Dermis microvascular lymphatic vessel endothelial cell (primary cell): ENCODE measurements around the gene TNFRSF13B. TPM values are rescaled to one million over a fixed set of nuclear protein-coding genes. Genes with fewer than 3 reads are reported as not detected.
"Not testable (repeated sequence)": the region's sequence is repeated elsewhere in the genome, so short reads cannot be mapped to it uniquely, and the experiment has no call there.

ENCODE experiments used
- DNase-seq, 2 donors: peaks; one replicate each; pipeline versions ENCODE4 v3.0.0 to v3.0.0-alpha.2; 2010; ENCODE audit warnings: low read depth in 2 of 2
- total RNA-seq: library from RNA; depleted of rRNA; stranded (reverse); fragments of >200 nt; gene quantifications from 2 replicates; pipeline ENCODE4 v1.2.1, GENCODE V29; 2014

The TNFRSF13B gene
- total RNA-seq, 1 donor from 2014 or later = not detected

- DNase-seq = not testable (repeated sequence)
These were observed 10.9 kb downstream of the TNFRSF13B start for GRCh38 chr17:16961022-16961421.

DNA sequence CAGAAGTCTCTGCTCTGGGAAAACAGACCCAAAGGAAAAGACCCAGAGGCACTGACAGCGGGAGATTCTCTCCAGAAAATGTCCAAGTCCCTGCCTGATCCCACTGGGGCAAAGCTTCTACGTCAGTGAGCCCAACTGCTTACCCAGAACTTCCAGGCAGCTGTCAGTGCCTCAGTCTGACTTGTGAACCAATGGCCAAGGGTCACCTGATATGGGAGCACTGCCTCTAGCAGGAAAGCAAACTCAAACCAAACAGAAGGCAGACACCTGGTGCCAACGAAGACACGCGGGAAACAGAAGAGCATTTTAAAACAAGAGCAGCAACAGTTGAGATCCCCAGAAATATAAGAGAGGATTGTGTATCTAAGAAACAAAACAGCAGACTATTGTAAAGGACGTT, 16.9 kb downstream of the TNFRSF13B start:
- not testable (repeated sequence) for DNase-seq

DNA sequence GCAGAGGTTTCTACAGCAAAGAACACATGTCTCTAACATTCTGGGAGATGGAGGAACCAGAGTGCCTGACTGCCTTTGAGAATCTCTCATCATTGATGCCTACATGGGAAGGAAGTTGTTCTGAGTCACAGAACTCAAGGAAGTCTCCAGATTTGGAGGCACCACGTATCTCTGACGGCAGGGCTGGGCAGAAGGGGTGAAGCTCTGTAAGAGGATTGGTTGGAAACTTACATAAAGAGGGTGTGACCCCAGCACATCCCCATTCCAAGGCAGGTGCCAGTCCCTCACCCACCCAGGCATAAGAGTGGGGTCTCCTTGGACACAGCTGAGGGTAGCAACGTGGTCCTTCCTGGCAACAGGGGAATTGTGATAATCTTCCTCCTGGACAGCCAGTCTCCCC, 17.4 kb downstream of the TNFRSF13B start:
- no peak for DNase-seq

DNA sequence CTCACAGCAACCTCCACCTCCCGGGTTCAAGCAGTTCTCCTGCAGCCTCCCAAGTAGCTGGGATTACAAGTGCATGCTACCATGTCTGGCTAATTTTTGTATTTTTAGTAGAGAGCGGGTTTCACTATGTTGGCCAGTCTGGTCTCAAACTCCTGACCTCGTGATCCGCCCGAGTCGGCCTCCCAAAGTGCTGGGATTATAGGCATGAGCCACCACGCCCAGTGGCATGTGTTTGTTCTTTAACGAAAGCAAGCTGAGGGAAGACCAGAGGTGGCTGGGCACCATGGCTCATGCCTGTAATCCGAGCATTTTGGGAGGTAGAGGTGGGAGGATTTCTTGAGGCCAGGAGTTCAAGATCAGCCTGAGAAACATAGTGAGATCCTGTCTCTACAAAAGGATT, 18.1 kb downstream of the TNFRSF13B start:
- DNase-seq = no peak

DNA sequence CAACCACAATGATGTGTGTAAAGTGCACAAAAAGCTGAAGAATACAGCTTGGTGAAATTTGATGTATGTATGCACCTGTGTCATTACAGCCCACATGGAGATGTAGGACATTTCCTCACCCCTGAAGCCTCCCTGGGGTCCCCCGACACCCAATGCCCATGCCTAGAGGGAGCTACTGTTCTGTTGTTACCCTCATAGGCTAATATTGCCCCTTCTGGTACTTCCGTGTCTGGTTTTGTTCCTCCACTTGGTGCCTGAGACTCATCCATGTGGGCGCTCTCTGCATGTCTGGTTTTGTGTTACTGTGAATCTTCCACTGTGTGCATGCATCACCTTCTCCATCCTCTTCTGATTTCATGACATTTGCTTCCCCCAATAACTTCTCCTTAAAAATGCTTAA, 18.6 kb downstream of the TNFRSF13B start:
- no peak for DNase-seq

DNA sequence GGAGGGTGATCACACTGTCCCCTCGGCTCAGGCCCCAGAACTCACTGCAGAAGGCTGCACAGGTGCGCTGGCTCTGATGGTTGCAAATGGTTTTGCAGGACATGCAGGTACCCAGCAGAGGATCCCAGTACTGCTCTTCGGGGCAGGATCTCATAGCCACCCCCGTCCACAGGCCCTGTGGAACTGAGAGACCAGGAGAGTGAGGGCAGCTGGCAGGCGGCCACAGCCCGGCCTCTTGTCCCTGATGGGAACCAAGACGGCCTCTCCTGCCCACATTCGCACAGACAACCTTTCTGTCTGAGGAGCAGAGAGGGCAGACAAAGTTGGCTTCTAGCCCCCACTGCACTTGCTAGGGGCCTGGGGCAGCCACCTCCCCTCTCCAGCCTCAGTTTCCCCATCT, 19.5 kb downstream of the TNFRSF13B start:
- no peak for DNase-seq

- no peak for DNase-seq
These were observed 21.4 kb downstream of the TNFRSF13B start for GRCh38 chr17:16950488-16950887.

- no peak for DNase-seq
These were observed 23.1 kb downstream of the TNFRSF13B start for GRCh38 chr17:16948587-16949376.

GRCh38 chr17:16947470-16947869, 24.4 kb downstream of the TNFRSF13B start:
- DNase-seq = no peak

- DNase-seq = peak; percentile 15 to 21
These were observed 26.2 kb downstream of the TNFRSF13B start for GRCh38 chr17:16945663-16946218.

GRCh38 chr17:16945136-16945482, 26.8 kb downstream of the TNFRSF13B start:
- no peak for DNase-seq

- DNase-seq = no peak
These were observed 27.4 kb downstream of the TNFRSF13B start for GRCh38 chr17:16944334-16945135.

- no peak for DNase-seq
These were observed 28.2 kb downstream of the TNFRSF13B start for GRCh38 chr17:16943541-16944333.

GRCh38 chr17:16943032-16943352, 28.9 kb downstream of the TNFRSF13B start:
- no peak for DNase-seq

- DNase-seq = no peak
These were observed 29.5 kb downstream of the TNFRSF13B start for GRCh38 chr17:16942141-16943031.

DNA sequence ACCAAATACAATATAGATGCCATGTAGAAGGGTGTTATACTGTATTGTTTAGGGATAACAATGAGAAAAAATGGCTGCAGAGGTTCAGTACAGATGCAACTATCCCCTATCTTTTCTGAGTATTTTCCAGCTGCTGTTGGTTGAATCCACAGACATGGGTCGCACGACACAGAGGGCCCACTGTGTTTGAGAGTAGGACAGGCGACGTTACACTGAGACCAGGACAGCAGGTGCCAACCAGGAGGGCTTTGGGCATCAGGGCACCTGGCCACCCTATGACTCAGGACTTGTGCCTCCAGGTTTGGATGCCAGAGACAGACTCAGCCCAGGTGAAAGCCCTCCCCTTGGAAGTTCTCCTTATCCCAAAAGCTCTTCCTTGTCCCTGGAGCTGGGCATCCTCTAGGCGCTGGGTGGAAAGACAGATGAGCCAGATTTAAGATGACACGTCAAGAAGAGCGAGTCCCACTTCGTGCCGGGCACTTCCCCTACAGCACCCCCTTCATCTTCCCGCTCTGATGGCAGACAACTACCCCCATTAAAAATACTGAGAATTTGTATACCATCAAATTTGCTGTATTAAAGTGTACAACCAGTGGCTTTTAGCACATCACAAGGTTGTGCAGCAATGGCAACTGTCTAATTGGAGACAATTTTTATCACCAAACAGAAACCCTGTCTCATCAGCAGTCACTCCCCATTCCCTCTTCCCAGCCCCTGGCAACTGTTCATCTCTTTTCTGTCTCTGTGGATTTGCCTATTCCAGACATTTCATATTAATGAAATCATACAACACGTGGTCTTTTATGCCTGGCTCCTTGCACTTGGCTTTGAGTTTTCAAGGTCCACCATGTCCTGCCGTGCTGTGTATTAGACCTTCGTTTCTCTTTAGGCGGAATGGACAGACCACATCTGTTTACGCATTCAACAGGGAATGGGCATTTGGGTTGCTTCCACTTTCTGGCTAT, 30.6 kb downstream of the TNFRSF13B start:
- no peak for DNase-seq

DNA sequence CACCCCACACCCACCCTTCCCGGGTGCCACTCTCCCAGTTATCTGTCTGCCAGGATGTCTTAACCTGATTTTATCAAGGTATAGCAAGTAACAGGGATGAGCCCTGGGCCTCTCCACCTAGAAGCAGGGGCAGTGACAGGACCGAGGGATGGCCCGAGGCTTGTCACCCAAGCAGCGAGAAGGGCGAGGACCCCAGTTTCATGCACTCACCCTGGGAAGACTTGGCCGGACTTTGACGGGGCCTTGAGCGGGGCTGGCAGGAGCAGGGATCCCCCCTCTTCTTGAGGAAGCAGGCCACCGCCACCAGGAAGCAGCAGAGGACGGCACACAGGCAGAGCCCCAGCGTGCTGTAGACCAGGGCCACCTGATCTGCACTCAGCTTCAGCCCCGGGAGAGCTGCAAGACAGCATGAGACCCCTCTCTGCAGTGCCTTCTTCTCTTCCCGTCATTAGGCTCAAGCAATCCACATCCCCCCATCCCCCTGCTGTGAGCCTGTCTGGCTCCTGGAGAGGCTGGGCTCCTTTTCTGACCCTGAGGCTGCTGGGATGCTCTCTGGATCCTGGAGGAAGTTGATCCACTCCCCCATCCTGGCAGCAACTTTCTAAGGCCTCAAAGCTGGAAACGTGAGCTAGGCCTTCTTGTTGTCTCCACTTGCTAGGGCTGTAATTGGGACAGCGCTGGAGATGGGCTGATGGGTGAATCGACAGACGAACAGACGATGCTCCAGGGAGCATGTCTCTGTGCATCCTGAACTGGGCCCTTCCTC, 31.6 kb downstream of the TNFRSF13B start:
- no peak for DNase-seq

GRCh38 chr17:16939606-16940115, 32.3 kb downstream of the TNFRSF13B start:
- DNase-seq = no peak

GRCh38 chr17:16939208-16939576, 32.7 kb downstream of the TNFRSF13B start:
- no peak for DNase-seq
